Heart left ventricle (tissue), 13 donors: ENCODE results near the gene MIPOL1.

Experiments
- POLR2A ChIP-seq, 2 donors: fragments of 450-650 bp; IDR thresholded peaks; one replicate each; pipeline ENCODE4 v1.6.1; 2017; ENCODE audit warnings: antibody characterized with exemption in 2 of 2, mild to moderate bottlenecking in 2 of 2, moderate library complexity in 2 of 2
- TF ChIP-seq, protein P1 (sequence below), 12 donors: fragments of 200-600 bp; sonication (generic) in 4 of 12; IDR thresholded peaks; one replicate each; pipeline versions ENCODE4 v1.5.0 to v1.8.0; 2018 to 2022; ENCODE audit warnings: antibody characterized with exemption in 12 of 12, mild to moderate bottlenecking in 5 of 12
- donor health status: ischemic (EF 13 %, LVEDD 7.1; RV severe dilation, severe dysfunction).
- donor health status: DM: no; HTN: yes; CAD: no.
- donor health status: DM: no; HTN: no; CAD: no.
- donor health status: ischemic (EF 25% LVEDD 6.9; RV normal size, moderate dysfunction).
- donor health status: ischemic (EF 25% LVEDD 5.7; RV mildly dilated, moderate dysfunction).
- donor health status: ischemic (EF 35%, LVEDD 5.7; RV mildly dilated, moderate dysfunction).
- donor health status: nonischemic (EF 11% LVEDD 7.7; RV severe dilation, severe dysfunction).
- donor health status: DM: yes; HTN: yes; CAD: no.
- donor health status: PGD.
- donor health status: ischemic (EF 29% LVEDD 5.4; RV normal size, mild dysfunction).
- donor health status: nonischemic (EF 23%, LVEDD 6.1; RV moderate dilation, normal function).

- TF ChIP-seq, protein P1, sequence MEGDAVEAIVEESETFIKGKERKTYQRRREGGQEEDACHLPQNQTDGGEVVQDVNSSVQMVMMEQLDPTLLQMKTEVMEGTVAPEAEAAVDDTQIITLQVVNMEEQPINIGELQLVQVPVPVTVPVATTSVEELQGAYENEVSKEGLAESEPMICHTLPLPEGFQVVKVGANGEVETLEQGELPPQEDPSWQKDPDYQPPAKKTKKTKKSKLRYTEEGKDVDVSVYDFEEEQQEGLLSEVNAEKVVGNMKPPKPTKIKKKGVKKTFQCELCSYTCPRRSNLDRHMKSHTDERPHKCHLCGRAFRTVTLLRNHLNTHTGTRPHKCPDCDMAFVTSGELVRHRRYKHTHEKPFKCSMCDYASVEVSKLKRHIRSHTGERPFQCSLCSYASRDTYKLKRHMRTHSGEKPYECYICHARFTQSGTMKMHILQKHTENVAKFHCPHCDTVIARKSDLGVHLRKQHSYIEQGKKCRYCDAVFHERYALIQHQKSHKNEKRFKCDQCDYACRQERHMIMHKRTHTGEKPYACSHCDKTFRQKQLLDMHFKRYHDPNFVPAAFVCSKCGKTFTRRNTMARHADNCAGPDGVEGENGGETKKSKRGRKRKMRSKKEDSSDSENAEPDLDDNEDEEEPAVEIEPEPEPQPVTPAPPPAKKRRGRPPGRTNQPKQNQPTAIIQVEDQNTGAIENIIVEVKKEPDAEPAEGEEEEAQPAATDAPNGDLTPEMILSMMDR (IDR thresholded peaks at IDR 0.05): no peak
- TF ChIP-seq POLR2A (IDR thresholded peaks at IDR 0.05): no peak
Measured at GRCh38 chr14:37591941-37592481, 394.3 kb downstream of the MIPOL1 start.
